Measurements from ENCODE around the gene SPATA25. TPM values are rescaled to one million over a fixed set of nuclear protein-coding genes. Genes with fewer than 3 reads are reported as not detected.
"Not testable (repeated sequence)": the region's sequence is repeated elsewhere in the genome, so short reads cannot be mapped to it uniquely, and the experiment has no call there.

SPATA25 gene
- total and polyA plus RNA-seq, 8 donors = 0.50 to 15.5 (median 4.2) TPM; not detected in 3

GRCh38 chr20:45933266-45934045, 46.0 kb upstream of the SPATA25 start:
- intact Hi-C loops (cut with DNase I; ENCODE audit: low total_unique reads) = no loop called here

GRCh38 chr20:45931680-45932079, 44.3 kb upstream of the SPATA25 start:
- DNase-seq; intact Hi-C loops (cut with DNase I; ENCODE audit: low total_unique reads): not testable (repeated sequence)

More at GRCh38 chr20:45933266-45934045, 46.0 kb upstream of the SPATA25 start:
- Histone ChIP-seq H3K9me3 (no peaks in the 10 kb centered on the region), H3K27ac (peak overlapping the region; percentile 100), H3K36me3 (peaks cover 7 to 14% (median 14%) of the 10 kb centered on the region in 4 donors), H3K4me1 (peaks cover 11 to 46% (median 31%) of the 10 kb centered on the region in 4 donors), H3K4me3 (peak overlapping the region; percentile 73 to 100 (median 99)), H3K27me3 (no peaks in the 10 kb centered on the region)
- WGBS, 5 donors = 21 to 24% (median 23%) methylated on average over 22 of the region's 22 CpGs
- DNase-seq = peak; percentile 64 to 88
- TF ChIP-seq CTCF (IDR thresholded peaks at IDR 0.05) (peak in 2 of 7 experiments; percentile 9 to 17), EP300 (IDR thresholded peaks at IDR 0.05) (no peak), POLR2A (IDR thresholded peaks at IDR 0.05) (no peak), POLR2AphosphoS5 (IDR thresholded peaks at IDR 0.05) (peak in 1 of 3 donors; percentile 10)

GRCh38 chr20:45927071-45927878, 39.9 kb upstream of the SPATA25 start:
- no peak for TF ChIP-seq POLR2AphosphoS5 (IDR thresholded peaks at IDR 0.05)
- no peak for TF ChIP-seq EP300 (IDR thresholded peaks at IDR 0.05)
- no peak for TF ChIP-seq CTCF (IDR thresholded peaks at IDR 0.05)
- TF ChIP-seq POLR2A (IDR thresholded peaks at IDR 0.05) = no peak
- no peak overlapping the region for H3K4me3 ChIP-seq
- H3K27ac ChIP-seq = peak overlapping the region in 1 of 5 donors; percentile 26
- peaks cover 13 to 36% (median 23%) of the 10 kb centered on the region in 4 donors for H3K4me1 ChIP-seq
- WGBS, 5 donors = 53 to 63% (median 61%) methylated on average over 14 of the region's 14 CpGs
- intact Hi-C loops (cut with DNase I; ENCODE audit: low total_unique reads) = no loop called here
- no peaks in the 10 kb centered on the region for H3K9me3 ChIP-seq
- DNase-seq = no peak
- H3K36me3 ChIP-seq = no peaks in the 10 kb centered on the region
- H3K27me3 ChIP-seq = no peaks in the 10 kb centered on the region

More at GRCh38 chr20:45931680-45932079, 44.3 kb upstream of the SPATA25 start:
- not testable (repeated sequence) for H3K9me3 ChIP-seq, H3K27ac ChIP-seq, H3K4me3 ChIP-seq, H3K27me3 ChIP-seq, H3K36me3 ChIP-seq
- peaks cover 5 to 34% (median 26%) of the 10 kb centered on the region in 4 donors for H3K4me1 ChIP-seq
- WGBS, 5 donors = 93 to 96% (median 95%) methylated on average over 15 to 17 of the region's 17 CpGs

GRCh38 chr20:45926731-45927070, 39.3 kb upstream of the SPATA25 start:
- Histone ChIP-seq H3K4me3 (no peak overlapping the region), H3K36me3 (no peaks in the 10 kb centered on the region), H3K27me3 (no peaks in the 10 kb centered on the region), H3K4me1 (peaks cover 18 to 42% (median 28%) of the 10 kb centered on the region in 4 donors), H3K27ac (peak overlapping the region in 1 of 5 donors; percentile 26), H3K9me3 (no peaks in the 10 kb centered on the region)
- DNase-seq = no peak
- TF ChIP-seq EP300 (IDR thresholded peaks at IDR 0.05) = no peak
- TF ChIP-seq POLR2A (IDR thresholded peaks at IDR 0.05) = no peak
- TF ChIP-seq CTCF (IDR thresholded peaks at IDR 0.05) = no peak
- no peak for TF ChIP-seq POLR2AphosphoS5 (IDR thresholded peaks at IDR 0.05)
- WGBS, 5 donors = 61 to 92% (median 66%) methylated on average over 2 of the region's 2 CpGs
- intact Hi-C loops (cut with DNase I; ENCODE audit: low total_unique reads) = no loop called here
